IPS-18c (cell line): ENCODE data around the gene KANSL3.
"Not testable (repeated sequence)": the region's sequence is repeated elsewhere in the genome, so short reads cannot be mapped to it uniquely, and the experiment has no call there.

ENCODE experiments used
- H3K4me3 ChIP-seq: 2 replicates; pipeline ENCODE4 v1.7.0; 2013; ENCODE audit warnings: low read depth, mild to moderate bottlenecking, low read length, moderate library complexity; ENCODE audit not compliant: insufficient read depth
- H3K9me3 ChIP-seq: one replicate; pipeline ENCODE4 v1.6.1; 2013; ENCODE audit warnings: mild to moderate bottlenecking, low read length, moderate library complexity; ENCODE audit not compliant: control insufficient read depth, insufficient read depth

The KANSL3 gene

GRCh38 chr2:96591054-96591453, 47.1 kb downstream of the KANSL3 start:
- no peak overlapping the region for H3K4me3 ChIP-seq
- no peaks in the 10 kb centered on the region for H3K9me3 ChIP-seq

- Histone ChIP-seq H3K4me3 (no peak overlapping the region), H3K9me3 (no peaks in the 10 kb centered on the region)
Measured at GRCh38 chr2:96587843-96588242, 50.3 kb downstream of the KANSL3 start.

GRCh38 chr2:96584017-96584416, 54.1 kb downstream of the KANSL3 start:
- Histone ChIP-seq H3K4me3 (no peak overlapping the region), H3K9me3 (no peaks in the 10 kb centered on the region)

GRCh38 chr2:96580771-96581170, 57.3 kb downstream of the KANSL3 start:
- H3K9me3 ChIP-seq, result no peaks in the 10 kb centered on the region
- no peak overlapping the region for H3K4me3 ChIP-seq

- H3K9me3 ChIP-seq, result no peaks in the 10 kb centered on the region
- no peak overlapping the region for H3K4me3 ChIP-seq
Measured at GRCh38 chr2:96579422-96579821, 58.7 kb downstream of the KANSL3 start.

GRCh38 chr2:96578731-96579130, 59.4 kb downstream of the KANSL3 start:
- H3K4me3 ChIP-seq, result no peak overlapping the region
- H3K9me3 ChIP-seq, result no peaks in the 10 kb centered on the region

GRCh38 chr2:96577501-96577900, 60.6 kb downstream of the KANSL3 start:
- Histone ChIP-seq H3K9me3 (no peaks in the 10 kb centered on the region), H3K4me3 (no peak overlapping the region)

- H3K4me3 ChIP-seq, result no peak overlapping the region
Measured at GRCh38 chr2:96575785-96576456, 62.2 kb downstream of the KANSL3 start.

GRCh38 chr2:96574364-96574763, 63.7 kb downstream of the KANSL3 start:
- Histone ChIP-seq H3K4me3 (no peak overlapping the region), H3K9me3 (no peaks in the 10 kb centered on the region)

More at GRCh38 chr2:96575785-96576456, 62.2 kb downstream of the KANSL3 start:
- H3K9me3 ChIP-seq, result no peaks in the 10 kb centered on the region

GRCh38 chr2:96568094-96568493, 70.0 kb downstream of the KANSL3 start:
- Histone ChIP-seq H3K9me3 (no peaks in the 10 kb centered on the region), H3K4me3 (no peak overlapping the region)

- Histone ChIP-seq H3K9me3 (no peaks in the 10 kb centered on the region), H3K4me3 (no peak overlapping the region)
Measured at GRCh38 chr2:96565111-96565510, 73.0 kb downstream of the KANSL3 start.

GRCh38 chr2:96564563-96564962, 73.5 kb downstream of the KANSL3 start:
- Histone ChIP-seq H3K9me3 (no peaks in the 10 kb centered on the region), H3K4me3 (no peak overlapping the region)

GRCh38 chr2:96564026-96564425, 74.1 kb downstream of the KANSL3 start:
- no peak overlapping the region for H3K4me3 ChIP-seq
- no peaks in the 10 kb centered on the region for H3K9me3 ChIP-seq

GRCh38 chr2:96558485-96558884, 79.6 kb downstream of the KANSL3 start:
- no peak overlapping the region for H3K4me3 ChIP-seq
- H3K9me3 ChIP-seq, result no peaks in the 10 kb centered on the region

- no peaks in the 10 kb centered on the region for H3K9me3 ChIP-seq
- H3K4me3 ChIP-seq, result no peak overlapping the region
Measured at GRCh38 chr2:96558061-96558460, 80.1 kb downstream of the KANSL3 start.

GRCh38 chr2:96557421-96557820, 80.7 kb downstream of the KANSL3 start:
- not testable (repeated sequence) for H3K4me3 ChIP-seq

GRCh38 chr2:96556441-96557330, 81.4 kb downstream of the KANSL3 start:
- H3K4me3 ChIP-seq, result no peak overlapping the region
- no peaks in the 10 kb centered on the region for H3K9me3 ChIP-seq

More at GRCh38 chr2:96557421-96557820, 80.7 kb downstream of the KANSL3 start:
- H3K9me3 ChIP-seq, result not testable (repeated sequence)

- Histone ChIP-seq H3K4me3 (no peak overlapping the region), H3K9me3 (no peaks in the 10 kb centered on the region)
Measured at GRCh38 chr2:96555146-96555610, 82.9 kb downstream of the KANSL3 start.
